Head of caudate nucleus (tissue), 42 donors: Measurements from ENCODE around the gene FADS6.

ENCODE experiments used
- DNase-seq, 42 donors: peaks; one replicate each; pipeline versions ENCODE4 v3.0.0 to v3.0.0-alpha.2; 2020 to 2021; ENCODE audit warnings: mixed read lengths in 7 of 42
- intact Hi-C: fragments of 100-400 bp; cut with DNase I; formaldehyde crosslinking; loops from one replicate; pipeline ENCODE4 v1.15.0; 2022

FADS6 gene, protein sequence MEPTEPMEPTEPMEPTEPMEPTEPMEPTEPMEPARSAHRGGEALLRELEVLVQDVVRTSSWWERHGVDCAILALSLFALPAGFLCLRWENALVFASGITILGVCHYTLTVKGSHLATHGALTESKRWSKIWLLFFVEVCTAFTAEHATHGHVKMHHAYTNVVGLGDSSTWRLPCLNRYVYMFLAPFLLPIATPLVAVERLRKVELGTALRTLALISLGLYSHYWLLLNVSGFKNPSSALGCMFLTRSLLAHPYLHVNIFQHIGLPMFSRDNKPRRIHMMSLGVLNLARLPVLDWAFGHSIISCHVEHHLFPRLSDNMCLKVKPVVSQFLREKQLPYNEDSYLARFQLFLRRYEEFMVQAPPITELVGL

GRCh38 chr17:74892974-74893911 lies at the start of gene FADS6:
TSS of gene FADS6 (minus strand) at chr17:74893633. CDS start at chr17:74893595, 38 bp downstream.
- peak in 30 of 42 donors; percentile 10 to 58 (median 42) for DNase-seq
- intact Hi-C loops, result no loop called here

DNA sequence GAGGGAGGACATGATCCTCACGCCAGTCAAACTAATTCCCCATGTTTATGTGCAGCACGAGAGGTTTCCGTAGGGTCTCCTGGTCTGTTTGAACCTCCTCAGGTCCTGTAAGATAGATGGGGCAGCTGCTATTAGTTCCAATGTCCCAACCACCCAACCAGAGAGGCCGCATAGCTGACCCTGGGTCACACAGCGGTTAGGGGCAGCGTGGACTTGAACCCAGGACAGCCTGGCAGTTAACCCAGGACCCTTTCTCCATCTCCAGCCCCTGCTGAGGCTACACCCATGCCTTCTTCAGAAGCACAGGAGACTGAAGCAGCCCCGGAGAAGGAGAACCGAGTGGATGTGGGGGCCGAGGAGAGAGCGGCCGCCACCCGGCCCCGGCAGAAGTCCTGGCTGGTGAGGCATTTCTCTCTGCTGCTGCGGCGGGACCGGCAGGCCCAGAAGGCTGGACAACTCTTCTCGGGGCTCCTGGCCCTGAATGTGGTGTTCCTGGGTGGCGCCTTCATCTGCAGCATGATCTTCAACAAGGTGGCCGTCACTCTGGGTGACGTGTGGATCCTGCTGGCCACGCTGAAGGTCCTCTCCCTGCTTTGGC lies 47.8 kb upstream of the FADS6 start:
- intact Hi-C loops, result no loop called here
- DNase-seq, result no peak

GRCh38 chr17:74939534-74939933 lies 46.1 kb upstream of the FADS6 start:
- DNase-seq, result no peak
- intact Hi-C loops, result no loop called here

DNA sequence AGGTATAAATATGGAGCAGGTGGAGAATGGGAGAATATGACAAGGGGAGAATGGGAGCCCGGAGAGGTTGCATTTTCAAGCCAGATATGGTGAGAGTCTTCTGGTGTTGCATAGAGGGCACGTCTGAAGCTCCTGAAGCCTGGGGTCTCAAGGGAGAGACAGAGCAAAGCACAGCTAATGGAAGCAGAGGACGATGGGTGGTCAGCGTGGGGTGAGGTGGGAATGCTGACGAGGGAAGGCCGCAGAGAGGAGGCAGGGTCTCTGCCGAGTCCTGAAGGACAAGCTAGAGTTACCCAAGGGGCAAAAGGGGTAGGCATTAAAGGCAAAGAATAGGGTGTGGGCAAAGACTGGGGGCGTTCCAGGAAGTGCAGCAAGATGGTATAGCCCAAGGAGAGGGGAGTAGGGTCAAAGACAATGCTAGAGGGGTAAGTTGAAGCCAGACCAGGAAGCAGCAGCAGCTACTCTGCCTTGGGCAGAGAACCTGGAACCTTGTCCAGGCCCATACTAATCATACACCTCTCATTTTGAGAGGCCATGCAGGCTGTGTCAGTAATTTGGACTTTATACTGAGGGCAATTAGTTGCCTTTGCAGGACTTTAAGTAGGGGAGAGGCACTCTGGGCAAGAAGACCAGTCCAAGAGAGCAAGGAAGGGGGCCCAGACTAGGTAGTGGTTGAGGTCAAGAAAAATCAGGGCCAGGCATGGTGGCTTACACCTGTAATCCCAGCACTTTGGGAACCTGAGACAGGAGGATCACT lies 44.9 kb upstream of the FADS6 start:
- intact Hi-C loops, result no loop called here
- DNase-seq, result no peak

- no peak for DNase-seq
- intact Hi-C loops, result no loop called here
These were observed 43.9 kb upstream of the FADS6 start for GRCh38 chr17:74937064-74938051.

DNA sequence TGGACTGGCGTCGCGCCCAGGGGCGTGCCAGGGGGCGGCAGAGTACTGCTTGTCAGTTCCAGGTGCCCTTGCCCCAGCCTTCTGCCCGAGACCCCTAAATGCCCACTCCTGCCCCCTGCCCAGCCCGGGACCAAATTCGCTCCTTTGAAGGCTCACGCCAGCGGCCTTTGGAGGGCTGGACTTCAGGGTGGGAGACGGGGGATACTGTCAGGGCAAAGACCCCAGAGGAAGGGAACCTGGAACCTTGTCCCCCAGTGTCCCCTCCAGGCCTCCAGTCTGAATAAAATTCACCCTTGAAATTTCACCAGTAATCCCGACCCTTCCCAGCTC lies 43.0 kb upstream of the FADS6 start:
- DNase-seq, result no peak
- intact Hi-C loops, result no loop called here

DNA sequence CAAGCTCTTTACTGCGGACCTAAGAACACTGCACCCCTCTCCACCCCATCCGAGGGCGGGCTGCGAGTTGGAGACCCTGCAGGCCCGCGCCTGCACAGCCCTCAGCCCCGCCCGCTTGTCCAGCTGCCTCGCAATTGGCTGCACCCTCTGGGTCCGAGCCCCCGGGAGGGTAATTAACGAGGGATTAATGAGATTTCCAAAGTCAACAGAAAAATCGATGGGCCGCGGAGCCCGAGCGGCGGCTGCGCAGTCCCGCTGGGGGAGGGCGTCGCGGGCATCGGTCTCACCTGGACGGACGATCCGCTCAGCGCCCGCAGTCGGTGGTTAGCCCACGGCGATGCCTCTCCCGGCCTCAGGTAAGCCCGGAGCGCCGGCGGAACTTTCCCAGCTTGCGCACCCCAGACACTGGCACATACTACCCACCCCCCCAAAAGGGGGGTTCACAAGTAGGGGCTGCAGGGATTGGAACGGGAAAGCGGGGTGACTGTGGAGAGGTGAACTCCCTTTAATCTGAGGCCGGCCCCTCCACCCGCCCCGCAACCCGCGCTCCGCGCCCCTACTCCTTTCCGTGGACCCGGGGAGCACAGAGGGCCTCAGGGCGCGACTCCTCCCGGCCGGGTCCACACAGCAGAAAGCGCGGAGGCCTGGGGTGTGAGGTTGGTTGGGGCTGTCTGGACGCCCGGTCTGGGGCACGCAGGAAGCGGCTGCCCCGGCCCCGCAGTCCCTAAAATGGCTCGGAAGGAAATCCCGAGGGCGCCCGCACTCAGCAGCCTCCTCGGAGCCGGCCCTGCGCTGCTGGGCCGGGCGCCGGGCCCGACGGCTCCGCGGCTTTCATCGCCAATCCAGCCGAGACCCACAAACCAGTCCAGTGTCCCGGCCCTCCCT lies 42.4 kb upstream of the FADS6 start, which contains the start of gene OTOP3:
Gene OTOP3, plus strand, starts transcription at position 314 of the 885 bp plus-strand sequence. Its CDS starts 24 bp downstream, at position 338.
- intact Hi-C loops, result no loop called here
- DNase-seq, result no peak

DNA sequence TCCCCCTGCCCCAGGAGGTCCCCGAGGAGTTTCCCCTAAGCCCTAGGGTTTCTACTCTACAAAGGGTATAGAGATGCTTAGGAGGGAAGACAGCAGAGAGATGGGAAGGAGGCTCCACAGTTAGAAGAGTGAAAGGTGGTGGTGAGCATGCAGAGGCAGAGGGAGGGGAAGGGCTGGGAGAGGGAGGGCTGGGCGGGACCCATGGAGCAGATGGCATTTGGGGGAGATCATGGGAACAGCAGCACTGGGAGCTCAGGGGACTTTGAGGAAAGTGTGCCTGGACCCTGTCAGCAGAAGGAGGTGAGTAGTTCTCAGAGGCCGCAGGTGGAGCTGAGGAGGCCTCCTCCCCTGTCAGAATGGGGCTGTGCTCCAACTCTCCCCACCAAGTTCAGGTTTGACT lies 41.6 kb upstream of the FADS6 start:
- no peak for DNase-seq
- intact Hi-C loops, result no loop called here

- intact Hi-C loops, result no loop called here
- DNase-seq, result no peak
These were observed 37.2 kb upstream of the FADS6 start for GRCh38 chr17:74930535-74931036.

- no peak for DNase-seq
- intact Hi-C loops, result no loop called here
These were observed 35.4 kb upstream of the FADS6 start for GRCh38 chr17:74928786-74929185.

DNA sequence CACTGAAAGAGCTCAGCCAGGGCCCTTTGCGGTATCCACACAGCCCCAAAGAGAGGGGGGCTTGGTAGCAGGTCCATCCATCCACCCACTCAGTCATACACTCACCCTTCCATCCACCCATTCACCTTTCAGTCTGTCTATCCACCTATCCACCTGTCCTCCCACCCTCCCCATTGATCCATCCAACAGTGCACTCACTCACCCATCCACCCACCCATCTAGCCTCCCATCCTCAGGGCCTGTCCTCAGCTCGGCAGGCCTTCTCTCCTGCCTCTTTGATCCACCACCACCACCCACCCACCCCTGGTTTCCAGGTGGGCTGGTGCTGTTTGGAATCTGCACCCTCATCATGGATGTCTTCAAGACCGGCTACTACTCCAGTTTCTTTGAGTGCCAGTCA lies 31.8 kb upstream of the FADS6 start:
- intact Hi-C loops, result no loop called here

DNA sequence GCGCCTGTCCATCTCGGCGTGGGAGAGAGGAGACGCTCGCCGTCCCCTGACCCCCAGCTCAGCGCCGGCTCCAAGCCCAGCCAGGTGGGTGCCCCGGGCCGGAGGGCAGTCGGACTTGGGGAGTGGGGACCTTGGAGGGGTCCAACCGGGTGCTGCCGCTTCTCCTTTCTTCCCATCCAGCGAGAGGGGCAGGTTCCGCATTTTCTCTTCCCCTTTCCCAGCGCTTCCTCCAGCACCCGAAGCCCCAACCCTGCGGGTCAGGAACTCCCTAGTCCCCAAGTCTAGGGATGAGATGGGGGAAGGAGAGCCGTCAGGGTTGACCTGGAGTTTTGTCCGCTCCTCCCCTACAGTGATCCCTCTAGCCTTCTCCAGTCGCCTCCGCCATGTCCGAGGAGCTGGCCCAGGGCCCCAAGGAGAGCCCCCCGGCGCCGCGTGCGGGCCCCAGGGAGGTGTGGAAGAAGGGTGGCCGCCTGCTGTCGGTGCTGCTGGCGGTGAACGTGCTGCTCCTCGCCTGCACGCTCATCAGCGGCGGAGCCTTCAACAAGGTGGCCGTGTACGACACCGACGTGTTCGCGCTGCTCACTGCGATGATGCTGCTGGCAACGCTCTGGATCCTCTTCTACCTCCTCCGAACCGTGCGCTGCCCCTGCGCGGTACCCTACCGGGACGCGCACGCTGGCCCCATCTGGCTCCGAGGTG lies 31.0 kb upstream of the FADS6 start, which contains the start of gene OTOP2:
Gene OTOP2, plus strand, starts transcription at position 24 of the 699 bp plus-strand sequence. Its CDS starts 360 bp downstream, at position 384.
- DNase-seq, result peak in 14 of 42 donors; percentile 15 to 51 (median 30)
- intact Hi-C loops, result no loop called here

More for the DNA sequence above, 31.8 kb upstream of the FADS6 start:
- DNase-seq, result no peak

DNA sequence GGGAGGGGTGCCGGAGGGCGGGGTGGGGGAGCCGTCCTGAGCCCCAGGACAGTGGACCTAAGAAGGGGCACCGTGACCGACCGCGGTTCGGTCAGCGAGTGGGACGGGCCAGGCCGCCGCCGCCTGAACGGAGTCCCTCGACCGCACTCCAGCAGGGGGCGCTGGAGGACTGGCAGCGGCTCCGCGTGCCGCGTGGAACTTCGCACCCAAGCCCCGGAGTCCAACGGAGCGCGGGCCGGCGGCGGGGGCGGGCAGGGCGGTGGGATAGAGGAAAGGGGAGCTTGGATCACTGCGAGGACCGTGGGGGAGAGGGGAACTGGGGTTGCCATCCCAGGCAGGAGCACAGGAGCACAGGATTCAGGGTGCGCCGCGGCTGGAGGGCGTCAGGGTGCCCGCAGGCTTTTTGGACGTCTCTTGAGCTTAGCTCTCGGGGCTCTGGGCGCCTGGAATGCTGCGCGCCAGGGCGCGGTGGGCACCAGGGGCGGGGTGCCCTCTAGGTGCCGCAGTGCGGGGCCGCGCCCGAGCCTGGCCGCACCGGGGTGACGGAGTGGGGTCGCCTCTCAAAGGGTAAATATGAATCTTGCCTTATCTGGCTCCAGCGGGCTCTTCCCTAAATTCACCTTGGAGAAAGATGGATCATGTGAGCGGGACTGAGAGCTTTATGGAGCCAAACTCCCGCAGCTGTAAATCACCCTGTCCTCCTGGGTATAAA lies 30.3 kb upstream of the FADS6 start:
- intact Hi-C loops, result no loop called here
- DNase-seq, result peak in 40 of 42 donors; percentile 11 to 85 (median 58)

GRCh38 chr17:74922694-74923537 lies 29.5 kb upstream of the FADS6 start, which contains the start of gene USH1G:
TSS of gene USH1G (minus strand) at chr17:74923255. CDS start at chr17:74923073, 182 bp downstream.
- no peak for DNase-seq
- intact Hi-C loops, result no loop called here
